H1 (cell line): ENCODE results near the gene TSEN54.

Experiments used
- EP300 ChIP-seq, 2 experiments: IDR thresholded peaks; 1 replicate in 1 of 2; 2 replicates in 1 of 2; pipeline ENCODE4 v1.6.1; 2011 to 2012; ENCODE audit warnings: low read depth in 2 of 2, low read length in 2 of 2, mild to moderate bottlenecking in 2 of 2, borderline replicate concordance in 1 of 2, inconsistent platforms in 1 of 2, moderate library complexity in 1 of 2
- USF2 ChIP-seq: IDR thresholded peaks from 2 replicates; pipeline ENCODE4 v1.6.1; 2011; ENCODE audit warnings: low read length, improper control_type of control experiment
- TF ChIP-seq, protein P1 (sequence below), 3 experiments: IDR thresholded peaks; 1 replicate in 2 of 3; 2 replicates in 1 of 3; pipeline versions ENCODE4 v1.5.1 to v1.6.1; 2011; ENCODE audit warnings: low read length in 3 of 3, mild to moderate bottlenecking in 3 of 3, inconsistent platforms in 2 of 3, low read depth in 1 of 3, moderate library complexity in 1 of 3; ENCODE audit not compliant: insufficient read depth in 1 of 3; ENCODE audit errors: control extremely low read depth in 1 of 3

- TF ChIP-seq USF2 (no peak), EP300 (IDR thresholded peaks at IDR 0.05; ENCODE audit: borderline replicate concordance in 1 of 2, low read depth in 2 of 2, low read length in 2 of 2) (no peak)
- TF ChIP-seq, protein P1, sequence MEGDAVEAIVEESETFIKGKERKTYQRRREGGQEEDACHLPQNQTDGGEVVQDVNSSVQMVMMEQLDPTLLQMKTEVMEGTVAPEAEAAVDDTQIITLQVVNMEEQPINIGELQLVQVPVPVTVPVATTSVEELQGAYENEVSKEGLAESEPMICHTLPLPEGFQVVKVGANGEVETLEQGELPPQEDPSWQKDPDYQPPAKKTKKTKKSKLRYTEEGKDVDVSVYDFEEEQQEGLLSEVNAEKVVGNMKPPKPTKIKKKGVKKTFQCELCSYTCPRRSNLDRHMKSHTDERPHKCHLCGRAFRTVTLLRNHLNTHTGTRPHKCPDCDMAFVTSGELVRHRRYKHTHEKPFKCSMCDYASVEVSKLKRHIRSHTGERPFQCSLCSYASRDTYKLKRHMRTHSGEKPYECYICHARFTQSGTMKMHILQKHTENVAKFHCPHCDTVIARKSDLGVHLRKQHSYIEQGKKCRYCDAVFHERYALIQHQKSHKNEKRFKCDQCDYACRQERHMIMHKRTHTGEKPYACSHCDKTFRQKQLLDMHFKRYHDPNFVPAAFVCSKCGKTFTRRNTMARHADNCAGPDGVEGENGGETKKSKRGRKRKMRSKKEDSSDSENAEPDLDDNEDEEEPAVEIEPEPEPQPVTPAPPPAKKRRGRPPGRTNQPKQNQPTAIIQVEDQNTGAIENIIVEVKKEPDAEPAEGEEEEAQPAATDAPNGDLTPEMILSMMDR (IDR thresholded peaks at IDR 0.05; ENCODE audit: control extremely low read depth in 1 of 3, insufficient read depth in 1 of 3, low read depth in 1 of 3, low read length in 3 of 3) = no peak
Measured at GRCh38 chr17:75566834-75567233, 50.5 kb downstream of the TSEN54 start.
